ENCODE results near the gene TMEM132C. TPM values are rescaled to one million over a fixed set of nuclear protein-coding genes. Genes with fewer than 3 reads are reported as not detected.

TMEM132C gene
- total RNA-seq, 1 donor from 2014 or later: 0.29 TPM

GRCh38 chr12:128570191-128571065 is 303.5 kb downstream of the TMEM132C start:
- Mint-ChIP-seq H3K9me3 (ENCODE audit: low read depth) (no peaks in the 10 kb centered on the region), H3K27ac (no peak overlapping the region), H3K36me3 (ENCODE audit: insufficient read depth) (no peaks in the 10 kb centered on the region), H3K27me3 (no peaks in the 10 kb centered on the region), H3K4me3 (ENCODE audit: low read depth) (no peak overlapping the region), H3K4me1 (ENCODE audit: low read depth) (no peaks in the 10 kb centered on the region)
- DNase-seq (ENCODE audit: low spot score, unreplicated experiment): no peak
- no peak for TF ChIP-seq CTCF (IDR thresholded peaks at IDR 0.05; ENCODE audit: unreplicated experiment)

DNA sequence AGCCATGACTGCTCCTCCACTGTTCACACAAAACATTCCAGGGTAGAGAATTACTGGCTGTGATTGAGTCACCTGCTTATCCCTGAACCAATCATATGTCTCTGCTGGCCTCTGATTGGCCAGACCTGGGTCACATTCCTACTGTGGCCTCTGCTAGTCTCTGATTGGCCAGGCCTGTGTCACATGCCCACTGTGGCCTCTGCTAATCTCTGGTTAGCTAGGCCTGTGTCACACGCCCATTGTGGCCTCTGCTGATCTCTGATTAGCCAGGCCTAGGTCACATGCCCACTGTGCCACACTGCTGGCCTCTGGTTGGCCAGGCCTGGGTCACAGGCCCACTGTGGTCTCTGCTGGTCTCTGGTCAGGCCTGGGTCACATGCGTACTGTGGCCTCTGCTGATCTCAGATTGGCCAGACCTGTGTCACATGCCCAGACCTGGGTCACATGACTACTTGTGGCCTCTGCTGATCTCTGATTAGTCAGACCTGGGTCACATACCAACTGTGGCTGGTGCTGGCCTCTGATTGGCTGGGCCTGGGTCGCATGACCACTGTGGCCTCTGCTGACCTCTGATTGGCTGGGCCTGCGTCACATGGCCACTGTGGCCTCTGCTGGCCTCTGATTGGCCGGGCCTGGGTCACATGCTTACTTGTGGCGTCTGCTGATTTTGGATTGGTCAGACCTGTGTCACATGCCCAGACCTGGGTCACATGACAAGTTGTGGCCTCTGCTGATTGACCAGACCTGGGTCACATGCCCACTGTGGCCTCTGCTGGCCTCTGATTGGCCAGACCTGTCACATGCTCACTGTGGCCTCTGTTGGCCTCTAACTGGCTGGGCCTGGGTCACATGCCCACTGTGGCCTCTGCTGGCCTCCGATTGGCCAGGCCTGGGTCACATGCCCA is 305.2 kb downstream of the TMEM132C start:
- H3K4me1 Mint-ChIP-seq (ENCODE audit: low read depth): no peaks in the 10 kb centered on the region
- peaks cover 2% of the 10 kb centered on the region for H3K27me3 Mint-ChIP-seq
- no peaks in the 10 kb centered on the region for H3K36me3 Mint-ChIP-seq (ENCODE audit: insufficient read depth)
- no peak overlapping the region for H3K4me3 Mint-ChIP-seq (ENCODE audit: low read depth)
- H3K27ac Mint-ChIP-seq: no peak overlapping the region
- DNase-seq (ENCODE audit: low spot score, unreplicated experiment): no peak
- no peak for TF ChIP-seq CTCF (IDR thresholded peaks at IDR 0.05; ENCODE audit: unreplicated experiment)
- H3K9me3 Mint-ChIP-seq (ENCODE audit: low read depth): no peaks in the 10 kb centered on the region

DNA sequence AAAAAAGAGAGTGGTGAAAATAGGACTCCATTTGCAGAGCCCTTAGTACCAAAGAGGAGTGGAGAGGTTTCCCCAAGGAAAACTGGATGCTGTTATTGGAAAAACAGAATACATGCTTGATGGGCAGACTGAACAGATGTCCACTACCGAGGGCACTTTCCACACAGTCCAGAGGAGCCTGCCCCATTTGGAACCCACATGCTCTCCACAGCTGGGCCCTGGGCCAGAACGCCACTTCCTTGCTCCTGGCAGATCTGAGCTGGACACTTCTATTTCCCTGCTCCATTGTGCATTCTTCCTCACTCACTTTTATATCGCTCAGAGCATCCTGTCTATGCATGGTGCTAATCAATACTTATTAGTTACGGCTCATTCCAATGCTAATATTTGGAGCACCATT is 306.9 kb downstream of the TMEM132C start:
- Mint-ChIP-seq H3K4me3 (ENCODE audit: low read depth) (no peak overlapping the region), H3K9me3 (ENCODE audit: low read depth) (no peaks in the 10 kb centered on the region)

DNA sequence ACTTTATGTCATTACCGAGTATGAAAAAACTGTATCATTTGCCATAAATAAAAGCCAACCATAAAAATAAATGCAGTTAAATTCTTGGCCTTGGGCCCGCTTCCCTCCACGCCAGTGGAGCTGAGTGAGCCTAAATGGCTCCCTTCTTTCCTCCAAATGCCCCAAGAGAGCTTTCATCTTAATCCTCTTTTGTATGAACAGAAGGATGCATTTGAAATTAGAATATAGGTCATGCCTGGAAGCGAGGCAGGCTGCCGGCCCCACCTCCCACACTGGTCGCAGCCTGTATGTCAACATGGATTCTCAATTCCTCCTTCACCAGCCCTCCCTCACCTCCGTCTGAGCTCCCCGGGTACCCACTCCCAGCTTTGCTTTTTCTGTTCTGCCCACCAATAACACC is 311.1 kb downstream of the TMEM132C start:
- DNase-seq (ENCODE audit: low spot score, unreplicated experiment): no peak
- Mint-ChIP-seq H3K27me3 (peaks cover 11% of the 10 kb centered on the region), H3K4me3 (ENCODE audit: low read depth) (no peak overlapping the region), H3K4me1 (ENCODE audit: low read depth) (no peaks in the 10 kb centered on the region), H3K9me3 (ENCODE audit: low read depth) (peaks cover 4% of the 10 kb centered on the region), H3K27ac (no peak overlapping the region), H3K36me3 (ENCODE audit: insufficient read depth) (no peaks in the 10 kb centered on the region)
- no peak for TF ChIP-seq CTCF (IDR thresholded peaks at IDR 0.05; ENCODE audit: unreplicated experiment)

More for the DNA sequence above, 306.9 kb downstream of the TMEM132C start:
- Mint-ChIP-seq H3K4me1 (ENCODE audit: low read depth) (no peaks in the 10 kb centered on the region), H3K27me3 (peaks cover 2% of the 10 kb centered on the region), H3K36me3 (ENCODE audit: insufficient read depth) (no peaks in the 10 kb centered on the region), H3K27ac (no peak overlapping the region)
- no peak for TF ChIP-seq CTCF (IDR thresholded peaks at IDR 0.05; ENCODE audit: unreplicated experiment)
- DNase-seq (ENCODE audit: low spot score, unreplicated experiment): no peak

GRCh38 chr12:128581321-128581761 is 314.4 kb downstream of the TMEM132C start:
- H3K27ac Mint-ChIP-seq: no peak overlapping the region
- TF ChIP-seq CTCF (IDR thresholded peaks at IDR 0.05; ENCODE audit: unreplicated experiment): no peak
- H3K27me3 Mint-ChIP-seq: peaks cover 13% of the 10 kb centered on the region
- no peak for DNase-seq (ENCODE audit: low spot score, unreplicated experiment)
- H3K36me3 Mint-ChIP-seq (ENCODE audit: insufficient read depth): no peaks in the 10 kb centered on the region
- peaks cover 4% of the 10 kb centered on the region for H3K9me3 Mint-ChIP-seq (ENCODE audit: low read depth)
- H3K4me3 Mint-ChIP-seq (ENCODE audit: low read depth): no peak overlapping the region
- no peaks in the 10 kb centered on the region for H3K4me1 Mint-ChIP-seq (ENCODE audit: low read depth)

Measured in progenitor cell of endocrine pancreas (in vitro differentiated cells).